Measurements from ENCODE around the gene HSD17B12. TPM values are rescaled to one million over a fixed set of nuclear protein-coding genes. Genes with fewer than 3 reads are reported as not detected.
A peak's percentile ranks its signal among the peaks of the same experiment; 100 is the strongest.

The HSD17B12 gene
- polyA plus RNA-seq, 2 of the 4 experiments (the other 2 are of a cell fraction): 102 to 103 TPM

DNA sequence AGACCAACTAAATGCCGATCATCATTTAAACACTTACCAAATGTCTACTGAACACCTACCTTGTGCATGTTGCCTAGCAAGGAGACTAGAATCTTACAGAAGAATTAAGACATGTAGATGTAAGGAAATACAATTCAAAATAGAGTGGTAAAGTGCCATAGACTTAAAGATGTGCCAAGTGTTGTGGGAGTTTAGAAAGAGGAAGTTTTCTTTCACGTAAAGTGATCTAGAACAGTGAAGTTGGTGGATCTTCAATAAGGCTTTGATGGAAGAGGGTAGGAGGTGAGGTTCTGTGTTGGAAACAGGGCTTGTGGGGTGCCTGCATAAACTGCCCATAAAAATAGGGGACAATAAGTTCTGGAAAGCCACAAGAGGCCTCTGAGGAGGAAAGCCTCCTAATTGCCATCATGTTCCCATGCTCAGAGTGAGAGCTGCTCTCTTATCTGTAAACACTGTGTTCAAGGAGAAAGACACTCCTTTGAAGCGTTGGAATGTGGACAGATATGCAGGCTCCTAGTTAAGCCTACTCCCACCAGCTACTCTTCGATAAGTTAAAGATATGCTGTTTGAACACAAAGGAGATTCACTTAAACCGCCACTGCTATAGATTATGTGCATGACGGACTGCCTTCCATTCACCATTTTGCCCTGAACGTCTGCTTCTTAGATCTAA is 66.7 kb downstream of the HSD17B12 start:
- no peak for DNase-seq (ENCODE audit: low read depth in 1 of 2, low spot score in 1 of 2)
- WGBS (ENCODE audit: missing lambda C conversion rate): 96% methylated on average over 7 of the region's 7 CpGs
- no peak for FAIRE-seq
- Histone ChIP-seq H3K27ac (no peak overlapping the region), H3K4me2 (no peak overlapping the region), H3K9me3 (no peaks in the 10 kb centered on the region), H3K4me1 (no peaks in the 10 kb centered on the region), H3K4me3 (no peak overlapping the region)
- ATAC-seq: no peak
- TF ChIP-seq ESRRA (IDR thresholded peaks at IDR 0.05; ENCODE audit: borderline replicate concordance, low read length): no peak
- TF ChIP-seq, protein P1, sequence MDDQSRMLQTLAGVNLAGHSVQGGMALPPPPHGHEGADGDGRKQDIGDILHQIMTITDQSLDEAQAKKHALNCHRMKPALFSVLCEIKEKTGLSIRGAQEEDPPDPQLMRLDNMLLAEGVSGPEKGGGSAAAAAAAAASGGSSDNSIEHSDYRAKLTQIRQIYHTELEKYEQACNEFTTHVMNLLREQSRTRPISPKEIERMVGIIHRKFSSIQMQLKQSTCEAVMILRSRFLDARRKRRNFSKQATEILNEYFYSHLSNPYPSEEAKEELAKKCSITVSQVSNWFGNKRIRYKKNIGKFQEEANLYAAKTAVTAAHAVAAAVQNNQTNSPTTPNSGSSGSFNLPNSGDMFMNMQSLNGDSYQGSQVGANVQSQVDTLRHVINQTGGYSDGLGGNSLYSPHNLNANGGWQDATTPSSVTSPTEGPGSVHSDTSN (IDR thresholded peaks at IDR 0.05): no peak
- no peak for TF ChIP-seq ATOH8 (CRISPR knock-in tag; IDR thresholded peaks at IDR 0.05; ENCODE audit: low read depth)
- no peak for TF ChIP-seq MYC (IDR thresholded peaks at IDR 0.05; ENCODE audit: borderline replicate concordance, low read length)
- TF ChIP-seq HDAC2 (IDR thresholded peaks at IDR 0.05): no peak
- ChIA-PET POLR2A (no interaction called here), CTCF (no interaction called here)

- ChIA-PET POLR2A (no interaction called here), CTCF (no interaction called here)
- WGBS (ENCODE audit: missing lambda C conversion rate): 92% methylated on average over 2 of the region's 2 CpGs
Observed at GRCh38 chr11:43748095-43748494, 67.6 kb downstream of the HSD17B12 start.

GRCh38 chr11:43751726-43752125 is 71.2 kb downstream of the HSD17B12 start:
- CTCF ChIA-PET: interaction anchor here (0.9 kb wide), 1 partner anchor 34 kb away, joined by 3 read pairs; no protein-coding TSS in a partner anchor
- no peak for DNase-seq (ENCODE audit: low read depth in 1 of 2, low spot score in 1 of 2)
- H3K4me1 ChIP-seq: no peaks in the 10 kb centered on the region
- H3K4me3 ChIP-seq: no peak overlapping the region
- no peak for TF ChIP-seq HEYL (CRISPR knock-in tag; IDR thresholded peaks at IDR 0.05)
- no peak for TF ChIP-seq PHF8 (IDR thresholded peaks at IDR 0.05; ENCODE audit: borderline replicate concordance, low read depth)
- TF ChIP-seq RAD21 (conservative IDR thresholded peaks at IDR 0.05 in 1 of 2, IDR thresholded peaks at IDR 0.05 in 1 of 2): no peak
- no peak for TF ChIP-seq FOXS1 (CRISPR knock-in tag; IDR thresholded peaks at IDR 0.05)
- TF ChIP-seq REST (IDR thresholded peaks at IDR 0.05): no peak
- TF ChIP-seq KDM5A (IDR thresholded peaks at IDR 0.05): no peak
- TF ChIP-seq, protein P1 (IDR thresholded peaks at IDR 0.05): no peak
- POLR2A ChIA-PET: no interaction called here
- FAIRE-seq: no peak
- ATAC-seq: no peak
- H3K27ac ChIP-seq: no peak overlapping the region
- WGBS (ENCODE audit: missing lambda C conversion rate): 85% methylated on average over 4 of the region's 4 CpGs
- H3K9me3 ChIP-seq: no peaks in the 10 kb centered on the region
- H3K4me2 ChIP-seq: no peak overlapping the region

More at GRCh38 chr11:43748095-43748494, 67.6 kb downstream of the HSD17B12 start:
- Histone ChIP-seq H3K4me1 (no peaks in the 10 kb centered on the region), H3K4me2 (no peak overlapping the region), H3K9me3 (no peaks in the 10 kb centered on the region), H3K27ac (no peak overlapping the region), H3K4me3 (no peak overlapping the region)
- peak; percentile 79; the same call in 1 of the 2 replicates for TF ChIP-seq KDM1A (IDR thresholded peaks at IDR 0.05; ENCODE audit: low read depth)
- TF ChIP-seq, protein P2, sequence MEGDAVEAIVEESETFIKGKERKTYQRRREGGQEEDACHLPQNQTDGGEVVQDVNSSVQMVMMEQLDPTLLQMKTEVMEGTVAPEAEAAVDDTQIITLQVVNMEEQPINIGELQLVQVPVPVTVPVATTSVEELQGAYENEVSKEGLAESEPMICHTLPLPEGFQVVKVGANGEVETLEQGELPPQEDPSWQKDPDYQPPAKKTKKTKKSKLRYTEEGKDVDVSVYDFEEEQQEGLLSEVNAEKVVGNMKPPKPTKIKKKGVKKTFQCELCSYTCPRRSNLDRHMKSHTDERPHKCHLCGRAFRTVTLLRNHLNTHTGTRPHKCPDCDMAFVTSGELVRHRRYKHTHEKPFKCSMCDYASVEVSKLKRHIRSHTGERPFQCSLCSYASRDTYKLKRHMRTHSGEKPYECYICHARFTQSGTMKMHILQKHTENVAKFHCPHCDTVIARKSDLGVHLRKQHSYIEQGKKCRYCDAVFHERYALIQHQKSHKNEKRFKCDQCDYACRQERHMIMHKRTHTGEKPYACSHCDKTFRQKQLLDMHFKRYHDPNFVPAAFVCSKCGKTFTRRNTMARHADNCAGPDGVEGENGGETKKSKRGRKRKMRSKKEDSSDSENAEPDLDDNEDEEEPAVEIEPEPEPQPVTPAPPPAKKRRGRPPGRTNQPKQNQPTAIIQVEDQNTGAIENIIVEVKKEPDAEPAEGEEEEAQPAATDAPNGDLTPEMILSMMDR (IDR thresholded peaks at IDR 0.05): no peak
- FAIRE-seq (no peak), ATAC-seq (no peak), DNase-seq (ENCODE audit: low read depth in 1 of 2, low spot score in 1 of 2) (no peak)

Data from A549 (cell line).